ENCODE data around the gene KRTAP10-5.
A peak's percentile ranks its signal among the peaks of the same experiment; 100 is the strongest.

Gene KRTAP10-5

DNA sequence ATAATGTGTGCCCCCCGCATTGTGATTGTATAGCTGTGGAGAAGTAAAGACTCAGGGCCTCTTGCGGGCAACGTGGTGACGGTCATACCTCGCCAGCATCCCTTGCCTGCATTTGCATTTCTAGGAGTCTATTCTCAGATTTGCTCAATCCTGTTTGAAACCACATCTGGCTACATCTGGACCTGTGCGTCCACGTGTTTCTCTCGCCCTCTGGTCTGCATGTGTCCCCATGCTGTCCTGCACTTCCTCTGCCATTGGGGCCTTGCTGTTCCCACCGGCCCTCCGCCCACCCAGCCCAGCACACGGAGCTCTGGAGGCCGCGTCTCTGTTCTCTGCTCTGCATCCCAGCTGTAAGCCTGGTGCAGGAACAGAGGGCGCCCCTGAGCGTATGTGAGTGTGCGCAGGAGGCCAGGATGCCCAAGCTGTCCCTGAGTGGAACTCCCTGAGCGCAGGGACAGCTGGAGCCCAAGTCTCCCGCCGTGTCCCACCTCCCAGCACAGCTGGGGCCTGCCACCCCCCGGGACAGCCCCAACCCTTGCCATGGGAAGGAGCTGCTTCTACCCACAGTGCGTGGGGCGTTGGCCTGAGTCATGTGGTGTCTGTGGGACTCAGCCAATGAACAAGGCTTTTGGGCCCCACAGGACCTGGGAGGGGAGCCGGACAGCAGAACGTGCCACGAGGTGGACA is 30.7 kb downstream of the KRTAP10-5 start:
- DNase-seq, result no peak

DNA sequence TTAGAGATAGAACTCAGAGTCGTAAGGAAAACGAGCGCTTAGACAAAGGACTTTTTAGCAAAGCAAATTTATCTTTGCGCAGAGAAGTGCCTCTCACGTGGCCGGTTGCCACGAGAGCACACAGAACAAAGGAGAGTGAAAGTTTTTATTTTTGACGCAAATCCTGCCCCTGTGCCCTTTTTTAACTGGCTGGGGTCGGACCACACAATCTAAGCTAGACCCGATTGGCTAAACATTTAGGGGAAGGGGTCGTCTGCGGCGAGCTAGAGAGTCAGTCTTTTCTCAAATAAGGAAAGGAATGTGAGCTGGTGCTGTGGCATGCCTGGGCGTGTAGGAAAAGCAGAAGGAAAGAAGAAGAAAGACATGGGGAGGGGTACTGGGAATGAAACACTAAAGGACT is 31.5 kb downstream of the KRTAP10-5 start:
- no peak for DNase-seq

DNA sequence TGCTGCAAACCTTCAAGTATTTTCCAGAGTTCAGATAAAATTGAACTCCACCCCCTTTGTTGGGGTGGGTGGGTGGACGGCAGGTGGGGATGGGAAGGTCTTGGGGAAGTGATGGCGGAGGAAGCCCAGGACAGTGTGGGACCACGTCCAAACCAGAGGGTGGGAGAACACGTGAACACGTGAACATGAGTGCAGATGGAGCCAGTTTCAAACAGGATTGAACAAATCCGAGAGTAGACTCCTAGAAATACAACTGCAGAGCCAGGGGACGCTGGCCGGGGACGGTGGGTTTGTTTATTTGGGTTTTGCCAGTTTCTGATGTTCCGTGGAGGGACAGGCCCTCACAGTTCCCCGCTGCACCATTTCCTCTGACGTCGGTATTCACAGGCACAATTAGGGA is 32.0 kb downstream of the KRTAP10-5 start:
- DNase-seq, result no peak

- peak in 2 of 5 experiments; percentile 32 to 64 for DNase-seq
Observed at GRCh38 chr21:44547656-44548331, 32.6 kb downstream of the KRTAP10-5 start.

- DNase-seq, result no peak
Observed at GRCh38 chr21:44544566-44544965, 35.8 kb downstream of the KRTAP10-5 start.

DNA sequence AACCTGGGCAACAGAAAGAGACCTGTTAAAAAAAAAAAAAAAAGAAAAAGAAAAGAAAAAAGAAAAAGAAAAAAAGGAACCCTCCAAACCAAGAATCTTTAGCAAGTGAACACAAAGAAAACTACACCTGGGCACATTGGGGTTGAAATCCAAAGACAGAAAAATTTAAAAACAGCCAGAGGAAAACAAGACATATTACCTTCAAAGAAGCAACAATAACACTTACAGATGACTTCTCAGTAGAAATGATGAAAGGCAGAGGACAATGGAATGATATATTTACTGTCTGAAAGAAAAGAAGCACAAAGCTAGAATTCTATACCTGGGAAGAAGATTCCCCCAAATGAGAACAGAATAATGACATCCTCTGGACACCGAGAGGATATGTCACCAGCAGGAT is 37.7 kb downstream of the KRTAP10-5 start:
- no peak for DNase-seq

DNA sequence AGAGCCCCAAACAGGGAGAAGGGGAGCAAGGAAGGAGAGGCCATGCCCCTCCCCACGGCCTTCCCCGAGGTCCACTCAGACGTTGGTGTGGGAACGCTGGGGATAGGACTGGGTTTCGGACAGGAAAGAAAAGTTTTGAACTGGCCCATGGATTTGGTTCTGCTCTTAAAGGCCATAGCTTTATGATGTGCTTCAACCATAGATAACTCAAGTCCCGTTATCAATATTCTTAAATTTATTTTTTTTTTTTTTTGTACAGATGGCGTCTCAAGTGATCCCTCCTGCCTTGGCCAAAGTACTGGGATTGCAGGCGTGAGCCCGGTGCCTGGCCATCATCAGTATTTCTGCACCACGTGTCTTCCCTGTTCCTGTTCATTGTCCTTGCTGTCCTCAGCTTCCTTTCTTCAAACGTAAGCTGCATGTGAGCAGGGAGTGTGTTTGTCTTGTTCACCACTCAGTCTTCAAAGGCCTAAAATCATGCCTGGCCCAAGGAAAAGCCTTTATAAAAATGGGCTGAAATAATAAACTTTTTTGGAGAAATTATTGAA is 39.6 kb downstream of the KRTAP10-5 start:
- DNase-seq, result no peak

DNA sequence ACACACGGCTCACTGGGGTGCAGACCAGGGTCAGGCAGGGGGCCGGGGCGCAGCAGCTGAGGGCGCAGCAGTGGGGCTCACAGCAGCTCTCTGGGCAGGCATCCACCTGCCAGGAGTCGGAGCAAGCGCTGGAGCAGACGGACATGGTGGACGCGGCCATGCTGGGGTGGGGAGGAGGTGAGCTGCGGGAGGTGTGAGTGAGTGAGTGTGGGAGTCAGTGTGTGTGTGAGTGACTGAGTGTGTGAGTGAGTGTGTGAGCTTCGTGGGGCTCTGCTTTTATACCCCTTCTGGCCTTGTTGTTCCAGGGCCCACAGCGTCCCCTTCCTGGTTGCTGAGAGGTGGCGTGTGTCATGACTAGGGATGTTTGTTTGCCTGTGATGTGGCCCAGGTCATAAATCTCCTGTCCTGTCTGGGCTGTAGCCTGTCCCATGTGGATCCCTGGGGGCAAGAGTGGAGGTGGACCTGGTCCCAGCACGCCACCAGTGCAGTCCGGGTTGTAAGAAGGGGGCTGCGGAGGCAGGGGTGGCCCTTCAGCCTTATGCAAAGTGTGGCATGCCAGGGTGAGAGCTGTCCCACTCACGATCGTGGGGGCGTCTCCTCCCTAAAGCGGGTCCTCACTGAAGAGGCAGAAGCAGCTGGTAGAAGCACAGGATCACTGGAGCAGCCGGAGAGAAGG is 40.3 kb downstream of the KRTAP10-5 start, which contains the start of gene KRTAP10-1:
Gene KRTAP10-1 (minus strand): TSS at position 205 of the 676 bp plus-strand sequence. CDS start 45 bp downstream, at position 160.
- DNase-seq, result no peak

DNA sequence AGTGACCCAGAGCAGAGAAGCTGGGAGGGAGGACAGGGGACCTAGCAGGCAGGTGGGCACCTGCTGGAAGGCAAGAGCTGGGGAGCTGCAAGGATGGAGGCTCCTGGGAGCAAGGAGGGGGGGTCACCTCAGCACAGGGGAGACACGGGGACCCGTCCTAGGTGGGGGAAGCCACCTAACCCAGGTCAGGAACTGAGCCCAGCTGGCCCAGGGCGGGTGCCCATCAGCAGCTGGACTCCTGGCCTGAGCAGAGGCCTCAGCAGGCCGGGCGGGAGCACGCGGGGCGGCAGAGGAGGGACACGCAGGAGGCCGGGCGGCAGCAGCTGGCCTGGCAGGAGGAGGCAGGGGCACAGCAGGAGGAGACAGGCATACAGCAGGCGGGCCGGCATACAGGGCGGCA is 41.4 kb downstream of the KRTAP10-5 start:
- DNase-seq, result no peak

DNA sequence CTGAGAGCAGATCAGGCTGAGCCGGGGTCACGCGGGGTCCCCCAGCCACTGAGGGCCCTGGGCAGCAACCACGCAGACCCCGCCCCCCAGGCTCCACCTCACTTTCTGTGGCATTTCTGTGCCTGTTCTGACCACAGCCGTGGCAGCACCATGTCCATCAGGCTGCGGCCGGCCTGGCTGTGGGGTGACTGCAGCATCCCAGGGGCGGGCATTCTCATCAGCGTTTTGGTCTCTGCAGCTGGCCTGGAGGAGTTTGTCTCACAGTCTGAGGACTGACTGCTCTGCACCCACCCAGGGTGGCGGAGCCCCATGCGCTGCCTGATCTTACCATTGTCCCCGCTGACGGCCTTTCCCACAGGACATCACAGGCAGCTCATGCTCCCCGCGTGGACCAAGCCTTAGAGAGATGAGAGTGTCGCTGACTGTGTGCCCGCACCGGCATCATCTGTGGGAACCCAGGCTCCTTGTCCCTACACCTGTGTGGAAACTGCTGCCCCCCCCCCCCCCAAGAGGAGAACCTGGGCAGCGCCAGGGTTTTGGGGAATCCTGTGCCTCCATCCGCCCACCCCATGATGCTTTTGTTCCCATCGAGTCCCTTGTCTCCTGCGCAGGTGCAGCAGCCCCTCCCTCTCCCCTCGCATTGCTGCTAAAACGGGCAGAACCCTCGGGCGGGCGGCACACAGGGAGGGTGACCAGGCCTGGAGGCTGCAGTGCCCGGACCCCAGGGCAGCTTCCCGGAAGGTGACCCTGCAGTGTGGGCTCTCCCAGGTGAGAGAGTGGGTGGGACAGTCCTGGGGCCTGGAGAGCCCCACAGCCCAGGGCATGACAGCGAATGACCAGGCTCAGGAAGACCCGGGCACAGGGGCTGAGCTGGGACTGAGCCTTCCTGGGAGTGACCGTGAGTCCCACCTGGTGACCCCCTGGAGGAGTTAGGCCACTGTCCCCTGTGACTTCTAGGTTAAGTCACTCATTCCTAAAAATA is 42.2 kb downstream of the KRTAP10-5 start:
- DNase-seq, result no peak

DNA sequence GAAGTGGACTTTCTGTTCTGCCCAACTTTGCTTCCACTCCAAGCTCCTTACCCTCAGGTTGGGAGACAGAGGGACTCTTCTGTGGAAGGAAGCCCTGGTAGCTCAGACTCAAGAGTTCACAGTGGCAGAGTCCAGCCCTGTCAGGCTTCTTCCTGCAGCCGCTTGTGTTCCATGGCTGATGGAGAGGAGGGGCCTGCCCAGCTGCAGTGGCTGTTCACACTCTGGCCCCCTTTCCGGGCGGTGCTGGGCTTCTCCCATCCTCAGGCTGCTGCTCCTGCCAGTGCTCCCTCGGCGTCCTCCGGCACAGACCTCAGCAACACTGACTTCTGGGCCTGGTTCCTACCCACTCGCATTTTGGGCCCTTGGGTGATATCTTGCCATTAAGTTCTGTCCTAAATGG is 44.4 kb downstream of the KRTAP10-5 start:
- no peak for DNase-seq

- DNase-seq, result no peak
Observed at GRCh38 chr21:44534688-44535087, 45.7 kb downstream of the KRTAP10-5 start.

- no peak for DNase-seq
Observed at GRCh38 chr21:44533891-44534627, 46.3 kb downstream of the KRTAP10-5 start.

DNA sequence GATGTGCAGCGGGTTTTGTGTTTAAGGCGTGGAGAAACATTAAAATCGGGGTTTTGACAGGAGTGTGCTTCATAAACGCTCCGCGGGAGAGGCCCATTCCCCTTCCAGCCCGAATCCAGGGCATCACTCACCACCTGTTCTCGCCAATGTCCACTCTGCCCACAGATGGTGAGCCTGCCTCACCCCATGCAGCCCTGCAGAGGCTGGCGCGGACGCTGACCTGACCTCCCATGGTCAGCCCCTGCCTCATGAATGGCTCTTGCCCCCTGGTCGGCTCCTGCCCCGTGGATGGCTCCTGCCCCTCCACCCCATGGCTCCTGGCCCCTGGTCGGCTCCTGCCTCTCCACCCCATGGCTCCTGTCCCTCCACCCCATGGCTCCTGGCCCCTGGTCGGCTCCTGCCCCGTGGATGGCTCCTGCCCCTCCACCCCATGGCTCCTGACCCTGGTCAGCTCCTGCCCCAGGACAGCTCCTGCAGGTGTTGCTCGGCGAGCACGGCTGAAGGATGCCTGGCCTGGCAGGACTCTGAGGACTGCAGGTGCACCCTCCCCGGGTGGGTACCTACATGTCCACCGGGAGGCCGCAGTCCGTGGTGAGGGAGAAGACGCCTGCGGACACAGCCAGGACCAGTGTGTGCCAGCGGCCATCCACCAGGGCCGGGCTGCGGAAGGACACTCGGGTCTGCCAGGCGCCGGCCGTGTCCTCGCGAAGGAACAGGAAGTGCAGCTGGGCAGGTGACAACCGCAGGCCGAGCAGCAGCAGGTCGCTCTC is 47.1 kb downstream of the KRTAP10-5 start:
- DNase-seq, result no peak

DNA sequence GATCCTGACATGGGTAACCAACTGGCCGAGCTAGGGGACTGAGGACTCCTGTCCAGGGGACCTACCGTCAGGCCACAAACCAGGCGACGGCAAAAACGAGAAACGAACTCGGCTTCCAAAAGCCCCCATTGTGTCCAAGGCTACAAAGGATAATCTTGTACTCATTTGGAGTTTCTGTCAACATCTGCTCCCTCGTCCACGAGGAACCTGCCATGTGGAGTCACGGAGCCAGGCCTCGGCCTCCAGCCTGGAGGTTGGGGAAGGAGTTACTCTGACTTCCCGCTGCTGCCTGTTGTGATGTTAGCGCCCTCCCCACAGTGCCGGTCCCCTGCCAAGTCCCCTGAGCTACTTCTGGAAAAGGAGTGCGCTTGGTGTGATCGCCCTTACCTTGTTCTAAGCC is 47.7 kb downstream of the KRTAP10-5 start:
- DNase-seq, result no peak

- DNase-seq, result no peak
Observed at GRCh38 chr21:44531606-44532564, 48.5 kb downstream of the KRTAP10-5 start.

DNA sequence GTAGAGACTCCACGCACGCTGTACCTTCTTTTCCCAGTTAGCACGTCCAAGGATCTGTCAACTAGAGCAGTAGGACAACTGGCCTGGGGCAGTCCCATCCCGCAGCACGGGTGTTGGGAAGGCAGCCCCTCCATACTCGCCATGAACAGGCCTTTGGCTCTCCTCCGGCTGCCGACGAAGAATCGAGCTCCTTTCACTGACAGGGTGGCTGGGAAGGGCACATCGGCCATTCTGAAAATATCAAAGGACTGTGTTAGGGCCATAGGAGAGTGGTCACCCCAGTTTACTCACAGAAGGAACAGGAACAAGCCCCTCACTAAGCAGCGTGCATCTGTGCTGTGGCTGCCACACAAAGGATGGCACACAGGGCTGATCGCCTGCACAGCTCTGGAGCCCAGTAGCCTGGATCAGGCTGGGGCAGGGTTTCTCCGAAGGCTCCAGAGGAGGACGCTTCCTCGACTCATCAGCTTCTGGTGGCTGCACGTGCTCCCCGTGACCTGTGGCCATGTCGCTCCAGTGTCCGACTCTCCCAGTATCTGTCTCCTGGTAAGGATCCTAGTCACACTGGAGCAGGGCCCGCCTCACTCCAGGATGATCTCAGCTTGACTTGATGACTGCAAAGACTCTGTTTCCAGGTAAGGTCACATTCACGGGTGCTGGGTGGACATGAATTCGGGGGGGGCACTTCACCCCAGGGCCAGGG is 49.4 kb downstream of the KRTAP10-5 start:
- no peak for DNase-seq

DNA sequence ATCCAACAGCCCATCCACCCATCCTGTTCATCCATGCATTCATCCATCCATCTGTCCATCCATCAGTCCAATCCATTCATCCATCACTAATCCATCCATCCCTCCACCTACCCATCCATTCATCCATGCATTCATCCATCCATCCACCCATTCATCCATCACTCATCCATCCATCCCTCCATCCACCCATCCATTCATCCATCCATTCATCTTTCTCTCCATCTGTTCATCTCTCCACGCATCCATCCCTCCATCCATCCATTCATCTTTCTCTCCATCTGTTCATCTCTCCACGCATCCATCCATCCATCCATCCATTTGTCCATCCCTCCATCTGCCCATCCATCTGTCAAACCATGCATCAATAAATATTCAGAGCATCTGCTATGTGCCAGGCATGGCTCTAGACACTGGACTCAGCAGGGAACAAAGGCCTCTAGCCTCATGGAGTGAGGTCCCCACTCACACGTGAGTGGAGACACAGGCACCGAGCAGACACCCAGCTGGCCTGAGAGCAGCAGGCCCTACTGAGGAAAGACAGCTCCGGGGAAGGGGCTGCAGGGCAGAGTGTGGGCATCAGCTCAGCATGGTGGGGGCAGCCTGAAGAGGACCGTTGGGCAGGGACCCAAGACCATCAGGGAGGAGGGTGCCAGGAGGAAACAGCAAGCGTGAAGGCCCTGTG is 50.0 kb downstream of the KRTAP10-5 start:
- no peak for DNase-seq

Data from T-helper 2 cell (primary cell).